ENCODE data around the gene FBP2.
"Not testable (repeated sequence)": the region's sequence is repeated elsewhere in the genome, so short reads cannot be mapped to it uniquely, and the experiment has no call there.

FBP2 gene

GRCh38 chr9:94563548-94563947 lies 30.1 kb downstream of the FBP2 start:
- no peak for DNase-seq (ENCODE audit: low read depth)

GRCh38 chr9:94560237-94560636 lies 33.4 kb downstream of the FBP2 start:
- DNase-seq (ENCODE audit: low read depth) = no peak

- DNase-seq (ENCODE audit: low read depth) = no peak
These were observed 36.2 kb downstream of the FBP2 start for GRCh38 chr9:94557376-94557775.

- DNase-seq (ENCODE audit: low read depth) = no peak
These were observed 38.9 kb downstream of the FBP2 start, which contains the start of gene PCAT7 for GRCh38 chr9:94554439-94555331. Gene PCAT7 (plus strand): TSS chr9:94555083.

DNA sequence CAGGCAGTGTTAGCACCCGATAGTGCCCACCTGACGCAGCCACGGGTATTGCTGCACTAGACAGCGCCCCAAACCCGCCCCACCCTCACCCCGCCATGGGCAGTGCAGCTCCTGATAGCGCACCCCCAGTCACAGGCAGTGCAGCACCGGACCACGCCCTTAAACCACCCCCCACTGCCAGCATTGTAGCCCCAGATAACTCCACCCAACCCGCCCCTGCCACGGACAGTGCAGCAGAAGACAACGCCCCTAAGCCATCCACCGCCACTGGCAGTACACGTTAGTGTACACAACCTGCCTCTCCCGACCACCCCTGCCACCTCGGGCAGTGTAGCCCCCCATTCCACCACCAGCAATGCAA lies 39.6 kb downstream of the FBP2 start:
- no peak for DNase-seq (ENCODE audit: low read depth)

DNA sequence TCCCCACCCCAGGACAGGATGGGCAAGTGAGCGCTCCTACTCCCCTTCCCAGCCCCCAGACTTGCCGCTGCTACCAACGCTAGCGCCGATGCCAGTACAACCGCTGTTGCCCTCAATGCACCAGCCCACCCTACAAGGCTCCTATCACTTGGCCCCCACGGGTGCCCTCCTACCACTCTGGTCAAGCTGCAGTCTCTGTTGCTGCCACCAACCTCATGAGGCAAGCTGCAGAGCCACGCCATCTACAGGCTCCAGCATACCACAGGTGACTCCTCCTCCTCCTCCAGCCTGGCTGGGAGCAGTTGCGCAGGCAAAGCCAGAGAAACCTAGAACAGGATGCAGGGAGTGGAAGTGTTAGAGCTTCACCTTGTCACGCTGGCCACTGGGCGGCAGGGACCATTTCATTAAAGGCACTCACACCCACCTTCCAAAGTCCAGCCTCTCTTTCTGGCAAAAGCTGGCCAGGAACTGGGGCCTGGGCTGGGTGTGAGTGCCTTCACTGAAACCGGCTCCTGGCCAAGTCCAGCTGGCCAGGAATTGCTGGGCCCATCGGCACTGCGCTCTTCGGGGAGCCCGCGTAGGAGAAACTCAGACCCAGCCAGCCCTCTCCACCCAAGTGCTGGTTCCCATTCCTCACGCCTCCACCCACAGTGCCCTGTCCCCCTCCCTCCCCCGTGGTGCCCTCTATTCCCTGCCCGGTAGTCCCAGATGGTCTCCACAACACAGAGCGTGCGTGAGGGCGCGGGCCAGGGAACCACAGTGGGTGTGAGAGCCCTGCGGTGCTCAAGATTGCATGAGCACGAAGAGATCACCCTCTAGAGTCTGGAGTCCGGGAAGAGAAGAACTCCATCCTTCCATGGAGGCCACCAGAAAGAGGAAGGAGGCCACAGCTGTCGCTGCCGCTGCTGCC lies 40.3 kb downstream of the FBP2 start:
- DNase-seq (ENCODE audit: low read depth) = no peak

DNA sequence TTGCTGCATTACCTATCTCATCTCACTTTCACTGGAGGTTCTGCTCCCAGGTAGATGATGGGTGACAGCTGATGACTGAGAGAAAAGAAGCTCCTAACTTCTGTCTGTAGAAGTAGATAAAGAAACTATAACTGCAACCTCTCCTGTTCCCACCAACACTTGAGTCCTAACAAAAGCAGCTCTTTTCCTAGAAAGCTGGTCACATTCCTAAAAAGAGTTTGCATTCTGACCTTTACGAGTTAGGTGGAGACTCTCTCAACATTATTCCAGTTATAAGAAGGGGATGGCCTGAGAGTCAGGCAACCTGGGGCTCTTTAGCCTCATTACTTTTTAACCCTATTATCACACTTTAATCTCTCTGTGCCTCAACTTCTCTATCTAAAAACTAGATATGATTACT lies 47.7 kb downstream of the FBP2 start:
- DNase-seq (ENCODE audit: low read depth) = no peak

DNA sequence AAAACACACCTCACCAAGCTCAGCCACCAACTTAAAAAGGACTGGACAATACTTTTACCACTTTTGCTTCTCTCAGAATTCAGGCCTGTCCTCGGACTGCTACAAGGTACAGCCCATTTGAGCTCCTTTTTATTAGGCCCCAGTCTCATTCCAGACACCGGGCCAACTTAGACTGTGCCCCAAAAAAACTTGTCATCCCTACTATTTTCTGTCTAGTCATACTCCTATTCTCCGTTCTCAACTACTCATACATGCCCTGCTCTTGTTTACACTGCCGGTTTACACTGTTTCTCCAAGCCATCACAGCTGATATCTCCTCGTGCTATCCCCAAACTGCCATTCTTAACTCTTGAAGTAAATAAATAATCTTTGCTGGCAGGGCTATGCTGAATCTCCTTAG lies 49.3 kb downstream of the FBP2 start:
- DNase-seq (ENCODE audit: low read depth) = not testable (repeated sequence)

DNA sequence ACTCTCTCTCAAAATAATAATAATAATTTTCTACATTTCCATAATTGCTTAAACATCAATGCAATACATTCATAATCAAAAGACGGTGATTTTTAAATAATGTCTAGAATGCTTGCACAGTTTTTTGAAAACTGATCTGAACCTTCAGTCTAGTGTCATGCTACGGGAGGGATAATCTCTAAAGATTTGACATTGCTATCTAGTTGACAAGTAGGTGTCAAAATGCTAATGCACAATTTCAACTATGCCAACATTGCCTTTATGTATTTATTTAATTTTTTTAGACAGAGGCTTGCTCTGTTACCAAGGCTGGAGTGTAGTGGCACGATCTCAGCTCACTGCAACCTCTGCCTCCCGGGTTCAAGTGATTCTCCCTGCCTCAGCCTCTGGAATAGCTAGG lies 54.7 kb downstream of the FBP2 start:
- DNase-seq (ENCODE audit: low read depth) = no peak

DNA sequence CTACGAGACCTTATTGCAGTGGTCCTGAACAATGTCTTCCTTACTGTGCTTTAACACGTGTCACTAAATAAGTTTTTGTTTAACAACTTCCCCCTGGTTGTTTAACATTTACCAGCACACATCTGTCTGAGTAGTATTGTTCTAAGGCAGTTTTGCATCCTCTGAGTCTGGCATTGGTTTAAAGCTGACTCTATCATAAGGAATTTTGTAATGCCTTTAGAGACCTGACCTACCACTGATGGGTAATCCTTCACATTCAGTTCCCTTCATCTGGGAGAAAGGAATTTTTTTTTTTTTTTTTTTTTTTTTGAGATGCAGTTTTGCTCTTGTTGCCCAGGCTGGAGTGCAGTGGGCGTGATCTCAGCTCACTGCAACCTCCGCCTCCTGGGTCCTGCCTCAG lies 58.7 kb downstream of the FBP2 start:
- no peak for DNase-seq (ENCODE audit: low read depth)

DNA sequence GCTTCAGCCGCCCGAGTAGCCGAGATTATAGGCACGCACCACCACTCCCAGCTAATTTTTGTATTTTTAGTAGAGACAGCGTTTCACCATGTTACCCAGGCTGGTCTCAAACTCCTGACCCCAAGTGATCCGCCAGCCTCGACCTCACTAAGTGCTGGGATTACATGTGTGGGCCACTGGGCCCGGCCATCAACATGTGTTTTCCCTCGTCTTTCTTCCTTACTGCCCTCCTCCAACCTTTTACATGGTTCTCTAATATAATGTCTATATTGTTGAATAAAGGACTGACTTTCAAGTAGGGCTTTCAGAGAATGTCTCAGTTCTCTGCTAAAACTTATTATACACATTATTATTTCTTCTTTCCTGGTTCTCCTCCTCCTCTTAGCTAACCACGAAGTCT lies 60.0 kb downstream of the FBP2 start:
- DNase-seq (ENCODE audit: low read depth) = no peak

DNA sequence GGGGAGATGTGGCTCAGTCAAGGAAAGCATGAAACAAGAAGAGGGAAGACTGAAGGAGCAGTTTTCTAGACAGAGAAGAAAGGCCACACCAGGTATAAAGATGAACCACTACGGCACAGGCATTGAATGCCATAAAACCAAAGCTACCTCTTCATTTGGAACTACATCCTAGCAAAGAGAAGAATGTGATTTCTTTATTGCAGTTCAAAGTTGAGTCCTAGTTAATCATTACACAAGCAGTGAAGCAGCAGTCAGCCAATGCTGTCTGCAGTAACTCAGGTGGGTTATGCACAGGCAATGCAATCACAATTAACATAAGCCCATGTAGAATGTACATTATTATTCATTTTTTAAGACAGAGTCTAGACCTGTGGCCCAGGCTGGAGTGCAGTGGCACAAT lies 60.5 kb downstream of the FBP2 start:
- DNase-seq (ENCODE audit: low read depth) = no peak

DNA sequence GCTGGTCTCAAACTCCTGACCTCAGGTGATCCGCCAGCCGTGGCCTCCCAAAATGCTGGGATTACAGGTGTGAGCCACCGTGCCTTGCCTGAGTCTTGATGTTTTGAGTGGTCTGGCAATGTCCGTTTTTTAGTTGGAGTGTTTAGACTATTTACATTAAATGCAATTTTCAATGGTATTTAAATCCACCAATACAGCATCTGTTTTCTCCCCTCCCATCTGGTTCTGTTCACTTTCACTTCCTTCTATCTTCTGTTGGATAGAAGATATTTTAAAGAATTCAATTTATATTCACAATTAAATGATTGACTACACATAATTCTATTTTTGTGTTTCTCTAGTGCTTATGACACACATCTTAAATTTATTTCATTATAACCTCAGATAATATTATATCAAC lies 64.7 kb downstream of the FBP2 start:
- DNase-seq (ENCODE audit: low read depth) = no peak

DNA sequence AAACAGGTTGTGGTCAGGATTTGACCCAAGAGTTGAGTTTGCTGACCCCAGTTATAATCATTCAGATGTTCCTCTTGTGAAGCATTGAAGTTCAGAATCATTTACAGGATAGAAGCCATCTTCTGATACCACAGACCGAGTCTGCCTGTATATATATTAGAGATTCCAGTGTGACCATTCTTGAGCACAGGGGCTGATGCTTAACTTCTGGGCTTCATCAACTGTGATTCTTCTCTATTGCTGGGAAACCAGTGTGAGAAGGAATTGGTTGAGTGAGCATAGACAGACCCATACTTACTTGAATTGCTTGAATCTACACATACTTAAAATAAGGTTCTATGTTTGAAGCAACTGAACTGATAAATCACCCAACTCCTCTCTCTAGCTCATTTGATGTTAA lies 66.7 kb downstream of the FBP2 start:
- DNase-seq (ENCODE audit: low read depth) = no peak

DNA sequence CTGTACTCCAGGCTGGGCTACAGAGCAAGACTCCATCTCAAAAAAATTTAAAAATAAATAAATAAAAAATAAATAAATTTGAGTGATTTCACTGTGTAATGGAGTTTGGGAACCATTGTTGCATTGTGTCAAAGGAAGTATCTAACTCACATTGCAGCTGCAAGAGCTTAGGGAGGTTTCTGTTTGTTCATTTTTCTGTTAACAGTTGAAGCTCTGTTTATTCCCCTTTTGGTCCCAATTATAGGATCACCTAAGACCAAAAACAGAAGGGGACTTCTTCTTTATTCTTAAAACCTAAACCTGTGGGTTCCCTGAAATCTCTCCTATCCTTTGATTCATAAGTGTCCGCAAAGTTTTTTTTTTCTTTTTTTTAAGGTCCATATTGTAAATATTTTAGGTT lies 67.4 kb downstream of the FBP2 start:
- no peak for DNase-seq (ENCODE audit: low read depth)

- DNase-seq (ENCODE audit: low read depth) = no peak
These were observed 68.1 kb downstream of the FBP2 start for GRCh38 chr9:94525396-94526035.

- no peak for DNase-seq (ENCODE audit: low read depth)
These were observed 76.4 kb downstream of the FBP2 start for GRCh38 chr9:94517254-94517653.

GRCh38 chr9:94514722-94515121 lies 78.9 kb downstream of the FBP2 start:
- DNase-seq (ENCODE audit: low read depth) = no peak

DNA sequence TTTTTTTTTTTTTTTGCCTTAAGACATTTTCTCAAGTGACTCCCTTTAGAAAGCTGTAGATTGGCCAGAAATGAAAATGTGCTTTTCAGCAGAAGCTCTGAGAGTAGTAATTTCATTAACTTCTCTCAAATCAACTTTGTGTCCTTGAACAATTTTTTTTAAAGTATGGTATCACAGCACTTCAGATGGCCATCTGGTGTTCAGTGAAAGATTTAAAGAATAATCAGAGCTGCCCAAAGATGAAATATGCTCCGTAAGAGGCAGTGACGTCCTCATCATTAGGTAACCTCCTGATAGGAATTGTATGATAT lies 81.7 kb downstream of the FBP2 start:
- no peak for DNase-seq (ENCODE audit: low read depth)

GRCh38 chr9:94511134-94511954 lies 82.3 kb downstream of the FBP2 start:
- DNase-seq (ENCODE audit: low read depth) = no peak

Measured in fibroblast of the conjunctiva (primary cell).